Cardiac muscle cell (in vitro differentiated cells and primary cell): Measurements from ENCODE around the gene ZNF548. TPM values are rescaled to one million over a fixed set of nuclear protein-coding genes. Genes with fewer than 3 reads are reported as not detected.

Experiments used
- DNase-seq, 2 donors: peaks; one replicate each; pipeline versions ENCODE4 v3.0.0 to v3.0.0-alpha.2; 2010 to 2017; ENCODE audit warnings: low read depth in 1 of 2, low spot score in 1 of 2
- H3K27ac ChIP-seq: fragments of 200-600 bp; sonication (generic); 2 replicates; pipeline ENCODE4 v1.5.1; 2016
- H3K27me3 ChIP-seq: fragments of 200-600 bp; sonication (generic); 2 replicates; pipeline ENCODE4 v1.6.0; 2016; ENCODE audit warnings: control low read depth
- H3K36me3 ChIP-seq: fragments of 200-600 bp; sonication (generic); 2 replicates; pipeline ENCODE4 v1.5.1; 2016; ENCODE audit warnings: control low read depth
- H3K4me1 ChIP-seq: fragments of 200-600 bp; sonication (generic); 2 replicates; pipeline ENCODE4 v1.8.1; 2017; ENCODE audit warnings: low read depth, mild to moderate bottlenecking, mixed run types
- H3K4me3 ChIP-seq: fragments of 200-600 bp; sonication (generic); 2 replicates; pipeline ENCODE4 v1.5.1; 2016; ENCODE audit warnings: mild to moderate bottlenecking
- H3K9me3 ChIP-seq: fragments of 200-600 bp; sonication (generic); 2 replicates; pipeline ENCODE4 v1.5.1; 2017; ENCODE audit warnings: low read depth, mild to moderate bottlenecking, control low read depth
- CTCF ChIP-seq: IDR thresholded peaks from 2 replicates; pipeline ENCODE4 v1.5.1; 2012; ENCODE audit warnings: low read depth, mild to moderate bottlenecking, low read length
- polyA plus RNA-seq: library from polyadenylated mRNA; unstranded; fragments of >200 nt; fragmentation: Nextera tagmentation; extraction: Ambion mirVana; gene quantifications from 2 replicates; pipeline ENCODE4 v1.2.1, GENCODE V29; 2016
- total RNA-seq: library from RNA; depleted of rRNA; stranded (reverse); fragments of >200 nt; gene quantifications from 2 replicates; pipeline ENCODE4 v1.2.3, GENCODE V29; 2016

Gene ZNF548
- total and polyA plus RNA-seq, 2 experiments from 2014 or later, result 11.4 to 37.9 TPM

DNA sequence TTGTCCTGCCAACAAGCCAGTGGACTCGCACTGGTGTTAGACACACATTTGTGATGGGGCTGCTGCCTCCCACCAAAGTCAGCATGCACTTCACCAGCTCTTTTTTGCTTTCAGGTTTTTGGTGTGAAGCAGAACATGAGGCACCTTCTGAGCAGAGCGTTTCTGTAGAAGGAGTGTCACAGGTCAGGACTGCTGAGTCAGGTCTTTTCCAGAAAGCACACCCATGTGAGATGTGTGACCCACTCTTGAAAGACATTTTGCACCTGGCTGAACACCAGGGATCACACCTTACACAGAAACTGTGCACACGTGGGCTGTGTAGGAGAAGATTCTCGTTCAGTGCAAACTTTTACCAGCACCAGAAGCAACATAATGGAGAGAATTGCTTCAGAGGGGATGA, 33.7 kb upstream of the ZNF548 start:
- no peak overlapping the region for H3K4me3 ChIP-seq
- no peaks in the 10 kb centered on the region for H3K9me3 ChIP-seq
- peaks cover 38% of the 10 kb centered on the region for H3K36me3 ChIP-seq

DNA sequence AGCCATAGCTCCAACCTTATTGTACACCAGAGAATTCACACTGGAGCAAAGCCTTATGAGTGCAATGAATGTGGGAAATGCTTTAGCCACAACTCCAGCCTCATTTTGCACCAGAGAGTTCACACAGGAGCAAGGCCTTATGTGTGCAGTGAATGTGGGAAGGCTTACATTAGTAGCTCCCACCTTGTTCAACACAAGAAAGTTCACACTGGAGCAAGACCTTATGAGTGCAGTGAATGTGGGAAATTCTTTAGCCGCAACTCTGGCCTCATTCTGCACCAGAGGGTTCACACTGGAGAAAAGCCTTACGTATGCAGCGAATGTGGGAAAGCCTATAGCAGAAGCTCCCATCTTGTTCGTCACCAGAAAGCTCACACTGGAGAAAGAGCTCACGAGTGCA, 32.2 kb upstream of the ZNF548 start:
- H3K9me3 ChIP-seq, result no peaks in the 10 kb centered on the region
- H3K36me3 ChIP-seq, result peaks cover 38% of the 10 kb centered on the region

More for the DNA sequence above, 33.7 kb upstream of the ZNF548 start:
- Histone ChIP-seq H3K27me3 (no peaks in the 10 kb centered on the region), H3K4me1 (peaks cover 8% of the 10 kb centered on the region), H3K27ac (no peak overlapping the region)
- no peak for TF ChIP-seq CTCF
- no peak for DNase-seq

DNA sequence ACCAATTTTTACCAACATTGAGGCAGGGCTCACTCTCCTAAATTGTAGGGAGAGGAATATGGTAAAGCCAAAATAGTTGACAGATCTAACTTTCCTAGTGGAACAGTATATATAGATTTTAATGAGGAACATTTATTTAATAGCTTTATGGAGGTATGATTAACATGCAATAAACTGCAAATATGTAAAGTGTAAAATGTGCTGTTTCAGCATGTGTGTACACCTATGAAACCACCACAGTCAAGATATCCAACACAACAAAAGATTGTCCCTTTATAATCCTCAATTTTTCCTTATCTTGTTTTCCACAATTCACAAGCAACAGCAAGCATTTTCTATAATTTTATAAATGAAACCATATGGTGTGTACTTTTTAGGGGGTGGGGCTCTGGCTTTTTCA, 30.4 kb upstream of the ZNF548 start:
- Histone ChIP-seq H3K27me3 (no peaks in the 10 kb centered on the region), H3K27ac (no peak overlapping the region), H3K4me1 (peaks cover 8% of the 10 kb centered on the region), H3K4me3 (no peak overlapping the region), H3K36me3 (peaks cover 38% of the 10 kb centered on the region), H3K9me3 (no peaks in the 10 kb centered on the region)
- TF ChIP-seq CTCF, result no peak
- no peak for DNase-seq

More for the DNA sequence above, 32.2 kb upstream of the ZNF548 start:
- Histone ChIP-seq H3K4me3 (no peak overlapping the region), H3K27ac (no peak overlapping the region), H3K27me3 (no peaks in the 10 kb centered on the region), H3K4me1 (peaks cover 4% of the 10 kb centered on the region)
- no peak for TF ChIP-seq CTCF
- no peak for DNase-seq

GRCh38 chr19:57362419-57362818, 27.2 kb upstream of the ZNF548 start:
- Histone ChIP-seq H3K9me3 (no peaks in the 10 kb centered on the region), H3K4me1 (peaks cover 14% of the 10 kb centered on the region), H3K36me3 (peaks cover 13% of the 10 kb centered on the region), H3K27ac (peak overlapping the region; percentile 97), H3K27me3 (no peaks in the 10 kb centered on the region), H3K4me3 (peak overlapping the region; percentile 35)
- DNase-seq, result peak in 1 of 2 donors; percentile 14
- no peak for TF ChIP-seq CTCF

GRCh38 chr19:57362997-57363687, 26.5 kb upstream of the ZNF548 start, which contains the start of the genes TRAPPC2B and ZNF547:
Gene TRAPPC2B (plus strand): TSS chr19:57363551. CDS start chr19:57364834, 1,283 bp downstream.
Gene ZNF547 (plus strand): TSS chr19:57363551. CDS start chr19:57368556, 5,005 bp downstream.
- no peak for TF ChIP-seq CTCF
- Histone ChIP-seq H3K27me3 (no peaks in the 10 kb centered on the region), H3K9me3 (no peaks in the 10 kb centered on the region), H3K27ac (peak within 1 kb of the TSS; percentile 97), H3K36me3 (peaks cover 6% of the 10 kb centered on the region), H3K4me3 (peak within 1 kb of the TSS; percentile 82), H3K4me1 (peaks cover 14% of the 10 kb centered on the region)
- peak; percentile 99 to 100 for DNase-seq
